SW 1271 (cell line): ENCODE results near the gene HLA-DOA.

Experiments
- DNase-seq, 2 experiments: peaks; one replicate each; lab custom pipeline; 2025; lab: John Stamatoyannopoulos, UW

HLA-DOA gene

GRCh38 chr6:33008944-33009861 is at the start of gene HLA-DOA:
Gene HLA-DOA (minus strand): TSS chr6:33009591.
- DNase-seq = peak in 1 of 2 experiments; percentile 30

GRCh38 chr6:33057222-33058150 is 48.1 kb upstream of the HLA-DOA start:
- no peak for DNase-seq

- no peak for DNase-seq
These were observed 43.8 kb upstream of the HLA-DOA start for GRCh38 chr6:33053230-33053629.

- DNase-seq = no peak
These were observed 43.2 kb upstream of the HLA-DOA start for GRCh38 chr6:33052627-33053026.

- DNase-seq = no peak
These were observed 40.8 kb upstream of the HLA-DOA start for GRCh38 chr6:33050014-33050810.

- no peak for DNase-seq
These were observed 40.1 kb upstream of the HLA-DOA start for GRCh38 chr6:33049323-33050013.

- no peak for DNase-seq
These were observed 30.8 kb upstream of the HLA-DOA start for GRCh38 chr6:33040157-33040556.

GRCh38 chr6:33036535-33036934 is 27.1 kb upstream of the HLA-DOA start:
- DNase-seq = no peak

GRCh38 chr6:33034554-33034953 is 25.2 kb upstream of the HLA-DOA start:
- no peak for DNase-seq

GRCh38 chr6:33030245-33030644 is 20.9 kb upstream of the HLA-DOA start:
- DNase-seq = no peak

- peak in 1 of 2 experiments; percentile 13 for DNase-seq
These were observed 20.2 kb upstream of the HLA-DOA start for GRCh38 chr6:33029328-33030184.

- DNase-seq = no peak
These were observed 18.9 kb upstream of the HLA-DOA start for GRCh38 chr6:33028220-33028849.

GRCh38 chr6:33024521-33024920 is 15.1 kb upstream of the HLA-DOA start:
- no peak for DNase-seq

GRCh38 chr6:33023536-33023935 is 14.1 kb upstream of the HLA-DOA start:
- no peak for DNase-seq

- DNase-seq = no peak
These were observed 12.5 kb upstream of the HLA-DOA start for GRCh38 chr6:33021917-33022316.

GRCh38 chr6:33019372-33019771 is 10.0 kb upstream of the HLA-DOA start:
- no peak for DNase-seq

GRCh38 chr6:33018904-33019303 is 9.5 kb upstream of the HLA-DOA start:
- DNase-seq = no peak

- no peak for DNase-seq
These were observed 9.0 kb upstream of the HLA-DOA start for GRCh38 chr6:33018418-33018817.

- no peak for DNase-seq
These were observed 8.4 kb upstream of the HLA-DOA start for GRCh38 chr6:33017694-33018353.
